H9 (cell line): ENCODE results near the gene ANKRD44. TPM values are rescaled to one million over a fixed set of nuclear protein-coding genes. Genes with fewer than 3 reads are reported as not detected.

Source experiments
- DNase-seq: peaks from one replicate; pipeline ENCODE4 v3.0.0-alpha.2; 2017
- H2AFZ ChIP-seq: one replicate; pipeline ENCODE4 v1.6.1; 2013; ENCODE audit warnings: mild to moderate bottlenecking, low read length, control low read depth, moderate library complexity
- H2AK5ac ChIP-seq: 2 replicates; pipeline ENCODE4 v1.6.1; 2013; ENCODE audit warnings: low read length, control low read depth, mixed read lengths; ENCODE audit not compliant: insufficient read length
- H2BK120ac ChIP-seq: one replicate; pipeline ENCODE4 v1.6.1; 2013; ENCODE audit warnings: low read depth, mild to moderate bottlenecking, low read length, control low read depth, inconsistent platforms; ENCODE audit not compliant: poor library complexity, severe bottlenecking
- H2BK12ac ChIP-seq: 2 replicates; pipeline ENCODE4 v1.6.1; 2013; ENCODE audit warnings: low read length, control low read depth, mixed read lengths, low read depth; ENCODE audit not compliant: insufficient read length
- H2BK15ac ChIP-seq: 2 replicates; pipeline ENCODE4 v1.6.1; 2013; ENCODE audit warnings: low read depth, low read length, control low read depth
- H2BK20ac ChIP-seq: one replicate; pipeline ENCODE4 v1.6.1; 2013; ENCODE audit warnings: low read depth, mild to moderate bottlenecking, low read length, control low read depth, inconsistent platforms; ENCODE audit not compliant: poor library complexity, severe bottlenecking
- H2BK5ac ChIP-seq: 2 replicates; pipeline ENCODE4 v1.6.1; 2013; ENCODE audit warnings: low read length, control low read depth, mixed read lengths; ENCODE audit not compliant: insufficient read length
- H3K14ac ChIP-seq: 2 replicates; pipeline ENCODE4 v1.6.1; 2013; ENCODE audit warnings: low read length, control low read depth; ENCODE audit not compliant: insufficient read depth
- H3K18ac ChIP-seq: 2 replicates; pipeline ENCODE4 v1.6.1; 2013; ENCODE audit warnings: low read depth, mild to moderate bottlenecking, mixed read lengths, low read length, control low read depth; ENCODE audit not compliant: insufficient read length
- H3K23ac ChIP-seq: 2 replicates; pipeline ENCODE4 v1.6.1; 2013; ENCODE audit warnings: low read length, control low read depth, mixed read lengths, low read depth; ENCODE audit not compliant: insufficient read length
- H3K23me2 ChIP-seq: 2 replicates; pipeline ENCODE4 v1.6.1; 2013; ENCODE audit warnings: low read depth, mild to moderate bottlenecking, mixed read lengths, low read length, control low read depth; ENCODE audit not compliant: insufficient read length, poor library complexity, severe bottlenecking
- H3K27ac ChIP-seq: 2 replicates; pipeline ENCODE4 v1.5.1; 2013; ENCODE audit warnings: low read length, control low read depth, mixed read lengths, low read depth; ENCODE audit not compliant: insufficient read length
- H3K27me3 ChIP-seq: 2 replicates; pipeline ENCODE4 v1.6.1; 2013; ENCODE audit warnings: low read length, control low read depth, inconsistent platforms; ENCODE audit not compliant: insufficient read depth
- H3K4ac ChIP-seq: 2 replicates; pipeline ENCODE4 v1.6.1; 2013; ENCODE audit warnings: low read depth, mild to moderate bottlenecking, control low read depth, inconsistent platforms, low read length, moderate library complexity
- H3K4me1 ChIP-seq: 2 replicates; pipeline ENCODE4 v1.6.1; 2013; ENCODE audit warnings: low read length, control low read depth, inconsistent platforms; ENCODE audit not compliant: insufficient read depth
- H3K4me2 ChIP-seq: 2 replicates; pipeline ENCODE4 v1.6.1; 2013; ENCODE audit warnings: low read length, control low read depth, mixed read lengths; ENCODE audit not compliant: insufficient read length, insufficient read depth
- H3K56ac ChIP-seq: 2 replicates; pipeline ENCODE4 v1.6.1; 2013; ENCODE audit warnings: low read depth, mild to moderate bottlenecking, mixed read lengths, low read length, control low read depth; ENCODE audit not compliant: insufficient read length
- H3K79me1 ChIP-seq: 2 replicates; pipeline ENCODE4 v1.6.1; 2013; ENCODE audit warnings: low read depth, mild to moderate bottlenecking, moderate library complexity, low read length, control low read depth, inconsistent platforms; ENCODE audit not compliant: insufficient read depth, poor library complexity, severe bottlenecking
- H3K79me2 ChIP-seq: 2 replicates; pipeline ENCODE4 v1.6.1; 2013; ENCODE audit warnings: low read length, control low read depth, inconsistent platforms; ENCODE audit not compliant: insufficient read depth
- H3K9ac ChIP-seq: 2 replicates; pipeline ENCODE4 v1.6.1; 2013; ENCODE audit warnings: low read length, control low read depth, mixed read lengths; ENCODE audit not compliant: insufficient read length; ENCODE audit errors: extremely low read depth
- H3K9me3 ChIP-seq: one replicate; pipeline ENCODE4 v1.6.1; 2013; ENCODE audit warnings: low read depth, low read length, inconsistent platforms; ENCODE audit not compliant: control insufficient read depth
- H3T11ph ChIP-seq: one replicate; pipeline ENCODE4 v1.6.1; 2013; ENCODE audit warnings: mild to moderate bottlenecking, low read length, control low read depth, inconsistent platforms
- H4K20me1 ChIP-seq: one replicate; pipeline ENCODE4 v1.6.1; 2013; ENCODE audit not compliant: control insufficient read depth, insufficient read length, insufficient read depth
- H4K5ac ChIP-seq: 2 replicates; pipeline ENCODE4 v1.6.1; 2013; ENCODE audit warnings: low read depth, mild to moderate bottlenecking, mixed read lengths, low read length, control low read depth; ENCODE audit not compliant: insufficient read length
- H4K8ac ChIP-seq: replicated peaks from 2 replicates; pipeline ENCODE4 v1.6.1; 2013; ENCODE audit warnings: low read length, control low read depth, mixed read lengths, low read depth; ENCODE audit not compliant: insufficient read length
- H4K91ac ChIP-seq: 2 replicates; pipeline ENCODE4 v1.6.1; 2013; ENCODE audit warnings: low read depth, mild to moderate bottlenecking, moderate library complexity, mixed read lengths, low read length, control low read depth; ENCODE audit not compliant: insufficient read length
- H3K27ac Mint-ChIP-seq, 3 experiments: 2 replicates in 2 of 3; 3 replicates in 1 of 3; pipeline ENCODE4 v1.8.0; 2020 to 2021; ENCODE audit warnings: mixed read lengths in 3 of 3, mild to moderate bottlenecking in 1 of 3, moderate library complexity in 1 of 3
- H3K27me3 Mint-ChIP-seq: 2 replicates; pipeline ENCODE4 v1.8.0; 2021; ENCODE audit warnings: low read depth, mild to moderate bottlenecking, moderate library complexity, mixed read lengths
- H3K36me3 Mint-ChIP-seq, 3 experiments: 2 replicates in 2 of 3; 3 replicates in 1 of 3; pipeline ENCODE4 v1.8.0; 2020 to 2021; ENCODE audit warnings: low read depth in 3 of 3, mixed read lengths in 3 of 3; ENCODE audit not compliant: insufficient read depth in 1 of 3
- H3K4me1 Mint-ChIP-seq, 2 experiments: 2 replicates each; pipeline ENCODE4 v1.8.0; 2020; ENCODE audit warnings: mixed read lengths in 2 of 2
- H3K4me3 Mint-ChIP-seq, 2 experiments: 2 replicates in 1 of 2; 3 replicates in 1 of 2; pipeline ENCODE4 v1.8.0; 2020 to 2021; ENCODE audit warnings: mild to moderate bottlenecking in 2 of 2, mixed read lengths in 2 of 2, moderate library complexity in 1 of 2
- H3K9me3 Mint-ChIP-seq, 2 experiments: 2 replicates in 1 of 2; 3 replicates in 1 of 2; pipeline ENCODE4 v1.8.0; 2020; ENCODE audit warnings: mild to moderate bottlenecking in 2 of 2, mixed read lengths in 2 of 2, moderate library complexity in 1 of 2
- WGBS: extraction: QIAGEN DNeasy Blood & Tissue Kit; methylation state at CpG from one replicate; pipeline ENCODE4 v1.1.7; 2013; ENCODE audit warnings: missing lambda C conversion rate, low lambda C conversion rate, mixed read lengths; ENCODE audit not compliant: insufficient read length; ENCODE audit errors: extremely low coverage; 5-methylcytosine and 5-hydroxymethylcytosine counted together
- total RNA-seq: library from RNA; stranded (reverse); gene quantifications from 2 replicates; pipeline ENCODE4 v1.2.1, GENCODE V29; 2021
- TF ChIP-seq, protein P1 (sequence below): fragments of 200-600 bp; sonication (generic); conservative IDR thresholded peaks from 3 replicates; pipeline ENCODE4 v1.8.0; 2021; ENCODE audit warnings: antibody characterized with exemption, mild to moderate bottlenecking

ANKRD44 gene
- total RNA-seq, 1 experiment from 2014 or later: 1.9 TPM

DNA sequence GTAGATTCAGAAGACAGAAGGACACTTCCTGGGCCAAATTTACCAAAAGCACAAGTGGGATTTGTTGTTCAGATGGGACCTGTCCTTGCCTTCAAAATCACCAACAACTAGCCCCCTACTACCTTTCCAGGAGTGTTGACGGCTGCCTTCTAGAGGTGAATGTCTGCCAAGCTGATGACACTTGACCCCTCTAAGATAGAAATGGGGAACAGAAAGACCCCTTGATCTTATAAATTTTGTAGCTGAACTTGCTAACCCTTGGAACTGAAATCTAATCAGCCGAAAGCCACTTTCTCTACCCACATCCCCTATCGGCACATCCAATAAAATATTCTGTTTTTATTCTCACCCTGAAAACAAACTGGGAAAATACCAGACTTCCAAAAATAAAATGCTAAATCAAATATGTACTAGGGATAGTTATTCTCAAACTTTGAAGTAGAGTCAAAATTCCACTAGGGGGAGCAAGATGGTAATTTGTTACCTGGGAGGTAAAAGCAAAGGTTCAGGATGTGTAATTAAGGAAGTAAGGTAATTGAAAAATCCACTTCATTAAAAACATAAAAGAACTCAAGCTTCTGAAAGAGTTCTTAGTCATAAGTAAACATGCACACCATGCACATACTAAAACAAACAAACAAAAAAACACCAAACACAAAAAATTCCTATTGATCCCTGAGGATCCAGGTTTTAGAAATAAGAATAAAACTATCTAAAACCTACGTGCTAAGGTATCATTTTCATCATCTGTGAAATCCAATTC is 119.2 kb downstream of the ANKRD44 start:
- Histone ChIP-seq H3K56ac (no peak overlapping the region), H3K4ac (no peak overlapping the region), H4K5ac (no peak overlapping the region), H2AFZ (no peak overlapping the region), H3K79me2 (no peaks in the 10 kb centered on the region), H2BK20ac (no peak overlapping the region), H4K20me1 (no peaks in the 10 kb centered on the region), H2BK15ac (no peak overlapping the region), H4K91ac (no peak overlapping the region), H3K9ac (no peak overlapping the region), H3K9me3 (no peaks in the 10 kb centered on the region), H3K27ac (no peak overlapping the region), H3T11ph (no peak overlapping the region), H4K8ac (no peak overlapping the region), H2BK120ac (no peak overlapping the region), H3K23ac (no peak overlapping the region), H3K4me1 (no peaks in the 10 kb centered on the region), H3K14ac (no peak overlapping the region), H2BK5ac (no peak overlapping the region), H3K4me2 (no peak overlapping the region), H3K18ac (no peak overlapping the region), H2AK5ac (no peak overlapping the region), H3K79me1 (no peaks in the 10 kb centered on the region), H2BK12ac (no peak overlapping the region), H3K23me2 (no peaks in the 10 kb centered on the region), H3K27me3 (no peaks in the 10 kb centered on the region)
- Mint-ChIP-seq H3K27me3 (no peaks in the 10 kb centered on the region; the same call in 1 of the 2 replicates), H3K4me1 (peaks cover 5 to 10% of the 10 kb centered on the region in 2 experiments; a peak in 2 of 4 replicates), H3K4me3 (no peak overlapping the region), H3K27ac (no peak overlapping the region; a peak in 1 of 7 replicates), H3K36me3 (no peaks in the 10 kb centered on the region), H3K9me3 (no peaks in the 10 kb centered on the region)
- no peak for DNase-seq
- WGBS: no CpG with 5 or more reads among the region's 4 CpGs
- TF ChIP-seq, protein P1, sequence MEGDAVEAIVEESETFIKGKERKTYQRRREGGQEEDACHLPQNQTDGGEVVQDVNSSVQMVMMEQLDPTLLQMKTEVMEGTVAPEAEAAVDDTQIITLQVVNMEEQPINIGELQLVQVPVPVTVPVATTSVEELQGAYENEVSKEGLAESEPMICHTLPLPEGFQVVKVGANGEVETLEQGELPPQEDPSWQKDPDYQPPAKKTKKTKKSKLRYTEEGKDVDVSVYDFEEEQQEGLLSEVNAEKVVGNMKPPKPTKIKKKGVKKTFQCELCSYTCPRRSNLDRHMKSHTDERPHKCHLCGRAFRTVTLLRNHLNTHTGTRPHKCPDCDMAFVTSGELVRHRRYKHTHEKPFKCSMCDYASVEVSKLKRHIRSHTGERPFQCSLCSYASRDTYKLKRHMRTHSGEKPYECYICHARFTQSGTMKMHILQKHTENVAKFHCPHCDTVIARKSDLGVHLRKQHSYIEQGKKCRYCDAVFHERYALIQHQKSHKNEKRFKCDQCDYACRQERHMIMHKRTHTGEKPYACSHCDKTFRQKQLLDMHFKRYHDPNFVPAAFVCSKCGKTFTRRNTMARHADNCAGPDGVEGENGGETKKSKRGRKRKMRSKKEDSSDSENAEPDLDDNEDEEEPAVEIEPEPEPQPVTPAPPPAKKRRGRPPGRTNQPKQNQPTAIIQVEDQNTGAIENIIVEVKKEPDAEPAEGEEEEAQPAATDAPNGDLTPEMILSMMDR: peak; percentile 81
